ENCODE data around the gene EXOC4.

EXOC4 gene

DNA sequence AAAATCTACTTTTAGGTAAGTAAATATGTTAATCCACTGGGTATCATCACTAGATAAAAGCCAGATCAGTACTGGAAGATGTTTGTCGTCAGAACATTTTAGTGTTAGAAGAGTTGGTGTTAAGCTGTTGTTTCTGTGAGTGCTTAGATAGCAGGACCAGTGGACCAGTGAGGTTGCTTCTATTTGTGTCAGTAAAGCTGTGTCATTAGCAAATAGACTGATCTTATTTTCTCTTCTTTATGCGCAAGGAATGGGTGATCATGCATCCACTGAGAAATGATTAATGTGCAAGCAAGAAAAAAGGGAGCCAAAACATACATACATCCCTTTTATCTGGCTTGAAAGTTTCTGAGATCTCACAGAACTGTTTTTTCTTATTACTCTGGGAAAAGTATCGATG, 42.6 kb downstream of the EXOC4 start:
- H3K36me3 ChIP-seq (ENCODE audit: insufficient read depth, low read length) = peaks cover 45% of the 10 kb centered on the region
- H3K79me2 ChIP-seq (ENCODE audit: insufficient read depth, low read length) = no peaks in the 10 kb centered on the region
- H3F3A ChIP-seq (ENCODE audit: insufficient read depth, low read length) = no peaks in the 10 kb centered on the region
- no peaks in the 10 kb centered on the region for H4K20me1 ChIP-seq (ENCODE audit: insufficient read depth, low read length)
- H3K9ac ChIP-seq (ENCODE audit: low read length) = no peak overlapping the region
- H2AFZ ChIP-seq (ENCODE audit: low read length) = no peak overlapping the region
- no peak overlapping the region for H3K4me2 ChIP-seq (ENCODE audit: low read length)
- H3K9me2 ChIP-seq (ENCODE audit: low read depth, low read length) = no peaks in the 10 kb centered on the region
- H3K9me3 ChIP-seq (ENCODE audit: low read length) = no peaks in the 10 kb centered on the region
- no peak overlapping the region for H3K4me3 ChIP-seq (ENCODE audit: low read depth, low read length, poor library complexity, severe bottlenecking)
- H3K4me1 ChIP-seq (ENCODE audit: insufficient read depth, low read length, severe bottlenecking) = no peaks in the 10 kb centered on the region
- no peak for TF ChIP-seq EZH2 (IDR thresholded peaks at IDR 0.05; ENCODE audit: borderline replicate concordance, low read length)
- TF ChIP-seq, protein P1, sequence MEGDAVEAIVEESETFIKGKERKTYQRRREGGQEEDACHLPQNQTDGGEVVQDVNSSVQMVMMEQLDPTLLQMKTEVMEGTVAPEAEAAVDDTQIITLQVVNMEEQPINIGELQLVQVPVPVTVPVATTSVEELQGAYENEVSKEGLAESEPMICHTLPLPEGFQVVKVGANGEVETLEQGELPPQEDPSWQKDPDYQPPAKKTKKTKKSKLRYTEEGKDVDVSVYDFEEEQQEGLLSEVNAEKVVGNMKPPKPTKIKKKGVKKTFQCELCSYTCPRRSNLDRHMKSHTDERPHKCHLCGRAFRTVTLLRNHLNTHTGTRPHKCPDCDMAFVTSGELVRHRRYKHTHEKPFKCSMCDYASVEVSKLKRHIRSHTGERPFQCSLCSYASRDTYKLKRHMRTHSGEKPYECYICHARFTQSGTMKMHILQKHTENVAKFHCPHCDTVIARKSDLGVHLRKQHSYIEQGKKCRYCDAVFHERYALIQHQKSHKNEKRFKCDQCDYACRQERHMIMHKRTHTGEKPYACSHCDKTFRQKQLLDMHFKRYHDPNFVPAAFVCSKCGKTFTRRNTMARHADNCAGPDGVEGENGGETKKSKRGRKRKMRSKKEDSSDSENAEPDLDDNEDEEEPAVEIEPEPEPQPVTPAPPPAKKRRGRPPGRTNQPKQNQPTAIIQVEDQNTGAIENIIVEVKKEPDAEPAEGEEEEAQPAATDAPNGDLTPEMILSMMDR (IDR thresholded peaks at IDR 0.05; ENCODE audit: low read length) = no peak
- no peaks in the 10 kb centered on the region for H3K27me3 ChIP-seq (ENCODE audit: insufficient read depth, low read length)
- H3K27ac ChIP-seq (ENCODE audit: low read depth, low read length, poor library complexity, severe bottlenecking) = no peak overlapping the region

GRCh38 chr7:133297093-133297492, 44.2 kb downstream of the EXOC4 start:
- no peaks in the 10 kb centered on the region for H3K79me2 ChIP-seq (ENCODE audit: insufficient read depth, low read length)
- H3K27ac ChIP-seq (ENCODE audit: low read depth, low read length, poor library complexity, severe bottlenecking) = no peak overlapping the region
- no peak overlapping the region for H3K4me2 ChIP-seq (ENCODE audit: low read length)
- H3K9ac ChIP-seq (ENCODE audit: low read length) = no peak overlapping the region
- no peaks in the 10 kb centered on the region for H4K20me1 ChIP-seq (ENCODE audit: insufficient read depth, low read length)
- H3K9me2 ChIP-seq (ENCODE audit: low read depth, low read length) = no peaks in the 10 kb centered on the region
- no peaks in the 10 kb centered on the region for H3K27me3 ChIP-seq (ENCODE audit: insufficient read depth, low read length)
- H3K4me1 ChIP-seq (ENCODE audit: insufficient read depth, low read length, severe bottlenecking) = no peaks in the 10 kb centered on the region
- no peaks in the 10 kb centered on the region for H3K9me3 ChIP-seq (ENCODE audit: low read length)
- TF ChIP-seq EZH2 (IDR thresholded peaks at IDR 0.05; ENCODE audit: borderline replicate concordance, low read length) = no peak
- TF ChIP-seq, protein P1 (IDR thresholded peaks at IDR 0.05; ENCODE audit: low read length) = no peak
- H3F3A ChIP-seq (ENCODE audit: insufficient read depth, low read length) = no peaks in the 10 kb centered on the region
- H2AFZ ChIP-seq (ENCODE audit: low read length) = no peak overlapping the region
- H3K4me3 ChIP-seq (ENCODE audit: low read depth, low read length, poor library complexity, severe bottlenecking) = no peak overlapping the region
- H3K36me3 ChIP-seq (ENCODE audit: insufficient read depth, low read length) = peaks cover 29% of the 10 kb centered on the region; the same call in 1 of the 2 replicates

DNA sequence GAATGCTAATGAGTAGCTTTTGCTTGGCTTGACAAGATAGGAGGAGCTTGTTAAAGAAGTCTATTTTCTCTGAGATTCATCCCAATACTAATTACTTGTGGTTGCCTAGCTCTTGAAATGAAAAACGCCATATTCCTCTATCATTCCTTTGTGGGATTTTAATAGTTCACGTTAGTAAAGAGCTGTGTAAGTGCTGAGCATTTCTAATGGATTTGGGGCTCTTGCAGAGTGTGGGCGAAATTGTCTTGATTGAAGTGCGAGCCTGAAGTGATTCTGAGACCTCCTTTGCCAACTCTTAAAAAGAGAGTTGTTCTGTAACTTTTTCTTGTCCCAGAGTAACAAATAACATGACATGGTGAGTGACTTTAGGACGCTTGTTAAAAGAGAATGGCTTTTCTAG, 45.2 kb downstream of the EXOC4 start:
- H4K20me1 ChIP-seq (ENCODE audit: insufficient read depth, low read length) = no peaks in the 10 kb centered on the region
- no peaks in the 10 kb centered on the region for H3K27me3 ChIP-seq (ENCODE audit: insufficient read depth, low read length)
- no peaks in the 10 kb centered on the region for H3K79me2 ChIP-seq (ENCODE audit: insufficient read depth, low read length)
- no peak overlapping the region for H3K4me2 ChIP-seq (ENCODE audit: low read length)
- no peaks in the 10 kb centered on the region for H3F3A ChIP-seq (ENCODE audit: insufficient read depth, low read length)
- H3K9me2 ChIP-seq (ENCODE audit: low read depth, low read length) = no peaks in the 10 kb centered on the region
- no peak overlapping the region for H2AFZ ChIP-seq (ENCODE audit: low read length)
- H3K4me3 ChIP-seq (ENCODE audit: low read depth, low read length, poor library complexity, severe bottlenecking) = no peak overlapping the region
- no peaks in the 10 kb centered on the region for H3K4me1 ChIP-seq (ENCODE audit: insufficient read depth, low read length, severe bottlenecking)
- H3K27ac ChIP-seq (ENCODE audit: low read depth, low read length, poor library complexity, severe bottlenecking) = no peak overlapping the region
- TF ChIP-seq, protein P1 (IDR thresholded peaks at IDR 0.05; ENCODE audit: low read length) = no peak
- H3K36me3 ChIP-seq (ENCODE audit: insufficient read depth, low read length) = peaks cover 19% of the 10 kb centered on the region; the same call in 1 of the 2 replicates
- no peak overlapping the region for H3K9ac ChIP-seq (ENCODE audit: low read length)
- H3K9me3 ChIP-seq (ENCODE audit: low read length) = no peaks in the 10 kb centered on the region

All from OCI-LY1 (cell line).